Ishikawa (cell line): ENCODE data around the gene ITGA5.

Experiments
- CREB1 ChIP-seq: IDR thresholded peaks from 2 replicates; pipeline ENCODE4 v1.6.1; 2012; ENCODE audit warnings: low read depth
- EP300 ChIP-seq: IDR thresholded peaks from 2 replicates; pipeline ENCODE4 v1.6.1; 2012; ENCODE audit warnings: borderline replicate concordance
- NFIC ChIP-seq: IDR thresholded peaks from 2 replicates; pipeline ENCODE4 v1.6.1; 2012
- REST ChIP-seq: IDR thresholded peaks from 2 replicates; pipeline ENCODE4 v1.6.1; 2012; ENCODE audit warnings: low read depth, mild to moderate bottlenecking
- TAF1 ChIP-seq: IDR thresholded peaks from 2 replicates; pipeline ENCODE4 v1.6.1; 2012; ENCODE audit warnings: low read depth, mild to moderate bottlenecking
- TCF12 ChIP-seq: IDR thresholded peaks from 2 replicates; pipeline ENCODE4 v1.6.1; 2012; ENCODE audit warnings: low read depth
- TEAD4 ChIP-seq: IDR thresholded peaks from 2 replicates; pipeline ENCODE4 v1.6.1; 2012
- USF1 ChIP-seq: IDR thresholded peaks from 2 replicates; pipeline ENCODE4 v1.6.1; 2012
- YY1 ChIP-seq: IDR thresholded peaks from 2 replicates; pipeline ENCODE4 v1.6.1; 2012; ENCODE audit warnings: low read depth

GRCh38 chr12:54418441-54419087 is 502 bp downstream of the ITGA5 start:
- TF ChIP-seq USF1 (no peak), CREB1 (no peak), EP300 (no peak), TAF1 (no peak), REST (no peak), YY1 (no peak), TCF12 (no peak), NFIC (no peak), TEAD4 (no peak)
